GM19023 (cell line): ENCODE results near the gene MBOAT2.
"Not testable (repeated sequence)": the region's sequence is repeated elsewhere in the genome, so short reads cannot be mapped to it uniquely, and the experiment has no call there.

ENCODE experiments used
- ATAC-seq: cut with Tn5 transposase; IDR thresholded peaks from one replicate; pipeline ENCODE4 v1.9.1; 2021; ENCODE audit warnings: mild to moderate bottlenecking, moderate library complexity; ENCODE audit not compliant: unreplicated experiment

MBOAT2 gene

GRCh38 chr2:8965216-8965969, 38.1 kb downstream of the MBOAT2 start:
- ATAC-seq, result no peak

GRCh38 chr2:8962890-8963289, 40.6 kb downstream of the MBOAT2 start:
- no peak for ATAC-seq

DNA sequence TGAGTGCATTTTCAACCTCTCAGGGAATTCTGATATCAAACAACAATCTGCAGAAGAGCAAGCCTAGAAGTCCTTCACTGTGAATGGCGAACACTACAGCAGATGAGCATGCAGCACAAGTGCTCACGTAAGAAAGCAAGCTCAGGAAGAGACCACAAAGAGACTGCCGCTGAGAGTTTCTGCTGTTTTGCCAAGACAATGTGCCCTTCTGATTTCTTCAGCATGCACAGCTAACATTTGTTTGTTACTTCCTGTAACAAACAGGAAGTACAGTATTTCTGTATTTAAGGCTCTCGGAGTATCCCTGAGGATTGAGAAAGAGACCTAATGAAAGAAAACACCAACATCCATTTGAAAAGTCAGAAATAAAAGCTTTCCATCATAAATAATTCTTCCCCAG, 45.9 kb downstream of the MBOAT2 start:
- no peak for ATAC-seq

DNA sequence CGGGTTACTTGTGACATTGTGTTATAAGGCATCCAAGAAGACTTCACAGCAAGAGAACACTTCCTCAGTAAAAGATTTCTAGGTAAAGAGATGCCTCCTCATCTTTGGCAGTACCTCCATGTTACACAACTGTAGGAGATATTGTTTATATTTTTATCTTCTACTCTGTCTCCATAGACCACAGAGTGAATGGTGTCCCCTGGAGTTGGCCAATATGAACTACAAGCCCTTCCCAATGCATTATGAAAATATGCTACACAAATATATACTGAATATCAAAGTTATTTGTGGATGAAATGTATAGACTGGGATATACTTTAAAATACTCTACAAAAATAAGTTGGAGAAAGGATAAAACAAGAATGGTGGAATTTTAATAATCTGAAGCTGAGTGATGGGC, 46.7 kb downstream of the MBOAT2 start:
- no peak for ATAC-seq

- ATAC-seq, result no peak
These were observed 48.5 kb downstream of the MBOAT2 start for GRCh38 chr2:8954990-8955389.

GRCh38 chr2:8953525-8953924, 50.0 kb downstream of the MBOAT2 start:
- ATAC-seq, result no peak

DNA sequence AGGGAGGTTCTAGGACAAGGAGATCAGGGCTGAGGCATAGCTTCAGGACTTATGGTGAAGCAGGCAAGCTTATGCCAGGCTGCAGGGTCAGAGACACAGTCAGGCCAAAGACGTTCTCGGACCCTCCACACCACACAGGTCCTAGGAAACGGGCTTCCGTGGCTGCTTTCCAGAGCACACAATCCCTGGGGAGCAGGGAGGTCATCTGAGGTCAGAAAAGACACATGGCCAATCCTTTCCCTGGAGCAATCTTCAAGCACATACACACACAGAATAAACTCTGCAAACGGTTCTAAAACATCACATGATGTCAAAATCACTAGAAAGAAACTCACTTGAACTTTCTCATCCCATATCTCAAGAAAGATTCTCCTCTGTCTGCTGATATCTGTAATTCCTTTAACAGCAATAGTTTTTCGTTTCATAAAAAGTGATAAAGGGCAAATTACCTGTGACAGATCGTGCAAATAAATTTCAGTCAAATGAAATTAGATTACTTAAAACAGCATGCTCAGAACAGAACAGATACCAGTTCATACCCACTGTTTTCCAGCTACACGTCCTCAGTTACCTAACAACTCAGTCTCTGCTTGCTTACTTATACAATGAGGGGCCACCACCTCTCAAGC, 63.9 kb downstream of the MBOAT2 start:
- ATAC-seq, result no peak

DNA sequence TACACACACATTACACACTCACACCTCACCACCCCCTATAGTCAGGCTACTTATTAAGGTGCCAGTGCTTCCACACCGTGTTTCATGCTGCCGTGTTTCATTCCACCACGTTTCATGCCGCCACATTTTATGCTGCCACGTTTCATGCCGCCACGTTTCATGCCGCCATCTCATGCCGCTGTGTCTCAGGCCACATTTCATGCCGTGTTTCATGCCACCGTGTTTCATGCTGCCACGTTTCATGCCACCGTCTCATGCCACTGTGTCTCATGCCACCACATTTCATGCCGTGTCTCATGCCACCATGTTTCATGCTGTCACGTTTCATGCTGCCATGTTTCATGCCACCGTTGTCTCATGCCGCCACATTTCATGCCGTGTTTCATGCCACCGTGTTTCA, 65.1 kb downstream of the MBOAT2 start:
- no peak for ATAC-seq

- no peak for ATAC-seq
These were observed 67.5 kb downstream of the MBOAT2 start for GRCh38 chr2:8935982-8936381.

DNA sequence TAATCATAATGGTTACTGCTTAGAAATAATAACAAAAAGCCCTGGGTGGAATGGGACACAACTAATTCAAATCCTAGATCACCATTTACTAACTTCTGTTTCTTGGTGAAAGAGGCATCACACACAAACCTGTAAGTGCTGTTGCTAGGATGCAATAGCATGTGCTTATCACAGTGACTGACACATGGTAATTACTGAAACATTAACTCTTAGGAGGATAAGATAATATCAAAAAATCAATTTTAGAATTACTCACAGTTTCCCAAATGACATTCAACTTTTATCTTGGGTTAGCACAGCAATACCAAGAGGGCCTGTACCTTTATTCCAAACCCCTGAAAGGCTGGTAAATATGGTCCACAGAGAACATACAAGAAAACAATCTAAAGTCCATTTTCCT, 69.1 kb downstream of the MBOAT2 start:
- no peak for ATAC-seq

DNA sequence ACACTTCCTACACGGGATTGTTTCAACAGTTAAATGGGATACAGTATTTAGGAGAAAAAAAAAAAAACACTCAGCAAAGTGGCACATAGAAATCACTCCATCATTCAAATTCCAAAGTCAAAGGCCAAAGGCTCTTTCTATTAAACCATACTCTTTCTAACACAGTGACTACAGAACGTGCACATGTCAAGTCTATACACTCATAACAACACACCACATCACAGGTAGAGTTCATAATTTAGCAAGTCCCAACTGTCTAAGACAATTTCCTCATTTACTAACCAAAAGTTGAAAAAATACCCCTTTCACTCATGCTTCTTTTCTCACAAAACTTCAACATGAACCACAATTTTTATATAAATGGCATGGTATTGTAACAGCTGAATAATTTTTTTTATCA, 70.8 kb downstream of the MBOAT2 start:
- ATAC-seq, result no peak

- not testable (repeated sequence) for ATAC-seq
These were observed 73.3 kb downstream of the MBOAT2 start for GRCh38 chr2:8930185-8930584.

GRCh38 chr2:8929128-8929527, 74.4 kb downstream of the MBOAT2 start:
- no peak for ATAC-seq

- ATAC-seq, result no peak
These were observed 75.7 kb downstream of the MBOAT2 start for GRCh38 chr2:8927510-8928455.

GRCh38 chr2:8926356-8926755, 77.1 kb downstream of the MBOAT2 start:
- ATAC-seq, result no peak

DNA sequence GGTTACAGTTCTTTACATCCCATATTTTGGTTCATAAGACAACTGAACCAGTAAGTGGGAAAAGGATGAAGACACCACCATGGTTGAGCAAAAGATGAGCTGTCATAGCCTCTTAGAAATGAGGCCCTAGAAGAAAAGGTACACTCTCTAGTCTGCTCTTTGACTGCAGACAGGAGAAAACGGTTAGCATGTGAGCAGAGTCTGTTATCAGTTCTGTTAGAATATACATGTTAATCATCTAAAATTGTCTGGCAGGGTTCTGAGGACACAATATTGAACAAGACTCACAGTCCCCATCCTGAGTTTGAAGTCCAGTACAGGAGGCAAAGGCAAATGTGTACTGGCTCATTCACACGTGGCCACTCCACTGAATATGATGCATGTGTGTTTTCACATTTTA, 78.1 kb downstream of the MBOAT2 start:
- ATAC-seq, result no peak

GRCh38 chr2:8923183-8923582, 80.3 kb downstream of the MBOAT2 start:
- ATAC-seq, result no peak

DNA sequence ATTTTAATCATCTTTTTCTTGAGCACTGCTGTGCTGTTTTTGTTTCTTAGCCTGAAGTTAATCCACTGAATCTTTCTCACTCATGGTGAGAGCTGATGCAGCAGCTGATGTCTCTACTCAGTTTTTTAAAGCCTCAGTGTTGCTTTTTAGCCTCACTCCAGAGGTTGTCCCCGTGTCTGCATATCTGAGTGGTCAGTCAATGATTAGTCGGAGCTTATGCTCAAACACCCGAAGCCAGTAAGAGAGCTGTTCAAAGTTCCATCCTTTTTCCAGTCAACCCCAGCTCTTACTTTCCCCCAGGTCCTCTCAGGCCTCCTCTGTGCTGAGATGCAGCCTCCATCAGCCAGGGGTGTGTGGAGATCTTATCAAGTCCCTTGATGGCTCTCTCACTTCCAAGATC, 81.1 kb downstream of the MBOAT2 start:
- ATAC-seq, result no peak

DNA sequence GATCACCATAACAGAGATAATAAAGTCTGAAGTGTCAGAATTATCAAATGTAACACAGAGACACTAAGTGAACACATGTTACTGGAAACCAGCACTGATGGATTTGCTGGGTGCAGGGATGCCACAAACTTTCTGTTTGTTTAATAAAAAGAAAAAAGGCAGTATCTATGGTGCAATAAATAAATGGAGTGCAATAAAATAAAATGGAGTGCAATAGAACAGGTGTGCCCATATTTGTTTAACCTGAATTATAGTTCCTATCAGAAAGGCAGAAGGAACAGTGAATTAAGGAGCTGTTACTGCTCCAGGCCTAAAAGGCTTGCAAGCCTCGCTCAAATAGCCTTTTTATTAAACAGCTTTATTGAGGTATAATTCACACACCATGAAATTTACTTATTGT, 85.1 kb downstream of the MBOAT2 start:
- no peak for ATAC-seq

- ATAC-seq, result no peak
These were observed 87.5 kb downstream of the MBOAT2 start for GRCh38 chr2:8915941-8916340.

GRCh38 chr2:8913767-8914166, 89.7 kb downstream of the MBOAT2 start:
- ATAC-seq, result not testable (repeated sequence)
